Retina (tissue), 1 donor: ENCODE measurements around the gene URI1.
"Not testable (repeated sequence)": the region's sequence is repeated elsewhere in the genome, so short reads cannot be mapped to it uniquely, and the experiment has no call there.

Source experiments
- DNase-seq: peaks from one replicate; pipeline ENCODE4 v3.0.0-alpha.2; 2016

The URI1 gene

GRCh38 chr19:29941828-29942403 is at the start of gene URI1:
TSS of gene URI1 (plus strand) at chr19:29942239. CDS start at chr19:29942548, 309 bp downstream.
- peak; percentile 91 for DNase-seq

DNA sequence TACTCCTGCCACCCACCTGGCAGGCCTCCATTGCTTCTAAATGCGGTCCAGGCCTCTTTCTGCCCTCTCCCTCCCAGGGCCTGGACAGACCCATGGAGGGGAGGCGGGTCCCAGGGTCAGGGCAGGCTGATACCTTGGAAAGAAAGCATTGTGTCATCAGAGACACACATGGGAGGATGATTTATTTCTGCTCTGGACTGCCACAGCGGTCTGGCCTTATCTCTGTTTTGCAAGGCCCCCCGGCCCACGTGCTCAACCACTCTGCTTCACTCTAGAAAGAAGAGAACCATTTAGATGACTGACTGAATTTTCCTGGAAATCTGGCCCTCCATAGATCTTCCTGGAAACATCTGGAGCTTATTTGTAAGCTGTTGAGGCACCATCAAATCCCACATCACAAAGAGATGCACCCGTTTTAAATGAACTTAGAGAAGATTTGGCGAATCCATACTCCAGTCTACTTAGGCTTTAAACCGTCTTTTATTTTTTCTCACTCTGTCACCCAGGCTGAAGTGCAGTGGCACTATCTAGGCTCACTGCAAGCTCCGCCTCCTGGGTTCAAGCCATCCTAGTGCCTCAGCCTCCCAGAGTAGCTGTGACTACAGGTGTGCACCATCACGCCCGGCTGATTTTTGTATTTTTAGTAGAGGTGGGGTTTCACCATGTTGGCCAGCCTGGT is 48.3 kb upstream of the URI1 start:
- DNase-seq, result no peak

DNA sequence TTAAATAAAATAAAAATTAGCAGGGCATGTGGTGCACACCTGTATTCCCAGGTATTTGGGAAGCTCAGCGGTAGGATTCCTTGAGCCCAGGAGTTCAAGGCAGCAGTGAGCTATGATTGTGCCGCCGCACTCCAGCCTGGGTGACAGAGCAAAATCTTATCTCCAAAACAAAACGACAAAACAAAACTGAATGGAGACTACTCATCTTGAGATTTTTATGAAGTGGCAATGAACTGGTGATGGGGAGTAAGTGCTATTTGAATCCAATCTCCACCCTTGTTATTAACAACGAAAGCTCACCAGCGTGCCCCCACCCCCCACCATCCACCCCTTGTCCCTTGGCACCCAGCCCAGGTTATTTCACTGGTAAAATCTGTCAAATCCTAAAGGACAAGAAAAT is 45.2 kb upstream of the URI1 start:
- no peak for DNase-seq

GRCh38 chr19:29897466-29897865 is 44.6 kb upstream of the URI1 start:
- no peak for DNase-seq

GRCh38 chr19:29904017-29904416 is 38.0 kb upstream of the URI1 start:
- no peak for DNase-seq

DNA sequence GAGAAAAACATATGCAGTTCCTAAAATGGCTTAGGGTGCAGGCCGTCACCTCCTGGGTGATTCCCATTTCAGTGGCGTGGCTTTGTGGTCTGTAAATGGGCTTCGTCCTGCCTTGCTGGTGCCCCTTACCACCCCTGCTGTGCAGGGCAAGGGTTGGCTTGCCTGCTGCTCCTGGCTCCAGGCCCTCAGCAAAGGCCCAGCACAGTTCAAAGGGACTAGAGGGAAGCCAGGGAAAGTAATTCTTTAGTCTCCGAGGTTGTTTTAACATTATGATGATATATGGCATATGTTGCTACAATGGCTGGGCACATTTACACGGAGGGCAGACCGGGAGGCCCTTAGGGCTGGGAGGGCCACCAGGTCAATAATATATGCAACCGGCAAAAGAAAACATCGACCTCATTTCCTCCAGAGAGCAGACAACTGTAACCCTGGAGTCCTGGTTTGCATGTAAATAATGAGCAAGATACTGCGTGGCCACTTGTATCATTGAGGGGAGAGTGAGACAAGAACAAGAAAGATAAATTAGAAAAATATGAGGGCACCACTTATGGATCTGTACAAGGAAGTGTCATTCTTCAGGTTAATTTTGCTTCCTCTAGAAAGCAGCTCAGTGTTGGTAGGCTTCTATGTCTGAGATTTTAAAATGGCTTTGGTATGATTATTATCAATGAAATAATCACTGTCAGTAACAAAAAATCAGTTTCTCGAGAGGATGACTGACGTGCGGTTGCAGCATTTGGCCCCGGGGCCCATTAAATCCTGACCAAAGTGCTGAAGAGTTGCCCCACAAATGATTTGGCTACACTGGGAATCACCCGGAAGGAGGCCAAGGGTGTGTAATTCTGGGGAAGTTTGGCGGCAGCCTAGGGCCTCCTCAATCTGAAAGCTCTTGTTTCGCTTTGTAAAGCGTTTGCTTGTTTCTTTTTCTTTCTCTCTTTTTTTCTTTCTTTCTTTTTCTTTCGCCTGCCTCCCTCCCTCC is 32.8 kb upstream of the URI1 start:
- peak; percentile 50 for DNase-seq

GRCh38 chr19:29914933-29915332 is 27.1 kb upstream of the URI1 start:
- no peak for DNase-seq

- DNase-seq, result not testable (repeated sequence)
Measured at GRCh38 chr19:29915832-29916231, 26.2 kb upstream of the URI1 start.

DNA sequence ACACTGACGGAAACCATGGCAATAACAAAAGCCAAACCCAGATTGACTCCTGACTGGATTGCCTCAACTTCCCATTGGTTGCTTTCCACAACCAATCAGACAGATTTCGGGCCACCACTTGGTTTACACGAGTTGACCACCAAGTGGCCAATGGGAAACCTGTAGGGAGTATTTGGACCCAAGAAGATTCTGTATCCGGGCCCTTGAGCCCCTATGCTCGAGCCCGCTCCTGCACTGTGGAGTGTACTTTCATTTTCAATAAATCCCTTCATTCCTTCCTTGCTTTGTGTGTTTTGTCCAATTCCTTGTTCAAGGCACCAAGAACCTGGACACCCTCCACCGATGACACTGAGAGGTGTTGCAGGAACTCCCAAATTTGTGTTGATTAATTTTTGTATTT is 24.1 kb upstream of the URI1 start:
- DNase-seq, result no peak

DNA sequence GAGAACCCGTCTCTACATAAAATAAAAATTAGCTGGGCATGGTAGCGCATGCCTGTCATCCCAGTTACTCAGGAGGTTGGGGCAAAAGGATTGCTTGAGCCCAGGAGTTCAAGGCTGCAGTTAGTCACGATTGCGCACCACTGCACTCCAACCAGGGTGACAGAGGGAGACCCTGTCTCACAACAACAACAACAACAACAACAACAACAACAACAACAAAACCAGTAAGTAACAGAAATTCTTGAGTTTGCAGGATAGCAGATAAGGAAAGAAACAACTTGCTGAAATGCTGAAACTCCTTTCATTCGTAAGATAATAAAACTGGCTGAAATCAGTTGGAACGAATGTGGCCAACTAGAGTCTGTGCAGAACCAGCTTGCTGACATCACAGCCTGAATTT is 23.1 kb upstream of the URI1 start:
- no peak for DNase-seq

DNA sequence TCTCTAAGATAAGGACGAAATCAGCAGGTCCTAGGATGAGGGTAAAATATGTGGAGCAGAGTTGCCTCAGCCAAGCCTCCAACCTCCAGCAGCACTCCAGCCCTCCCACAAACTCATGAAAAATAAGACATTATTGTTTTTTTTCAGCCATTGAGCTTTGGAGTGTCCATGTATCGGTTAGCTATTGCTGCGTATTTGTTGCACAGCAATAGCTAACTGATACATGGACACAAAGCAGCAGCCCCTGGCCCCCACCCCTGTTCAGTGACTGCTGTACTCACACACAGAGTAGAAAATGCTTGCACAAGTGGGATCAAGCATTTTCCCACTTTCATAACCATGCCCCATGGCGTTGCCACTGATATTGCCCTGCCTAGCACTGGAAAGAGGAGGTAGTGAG is 19.1 kb upstream of the URI1 start:
- DNase-seq, result no peak

DNA sequence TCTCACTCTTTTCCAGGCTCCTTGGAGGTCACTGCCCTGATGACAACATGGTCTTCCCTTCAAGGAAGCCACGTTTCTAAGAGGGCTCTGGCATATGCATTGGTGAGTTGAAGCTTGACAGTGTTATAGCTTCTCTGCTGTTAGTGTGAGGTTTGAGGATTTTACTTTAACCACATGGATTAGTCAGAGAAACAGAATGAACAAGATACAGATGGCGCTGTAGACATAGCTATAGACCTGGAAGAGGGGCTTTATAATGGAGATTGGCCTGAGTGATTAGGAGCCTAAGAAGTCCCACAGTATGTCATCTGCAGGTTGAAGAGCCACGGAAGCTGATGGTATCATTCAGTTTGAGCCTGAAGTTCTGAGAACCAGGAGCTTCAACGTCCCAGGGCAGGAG is 18.4 kb upstream of the URI1 start:
- no peak for DNase-seq

DNA sequence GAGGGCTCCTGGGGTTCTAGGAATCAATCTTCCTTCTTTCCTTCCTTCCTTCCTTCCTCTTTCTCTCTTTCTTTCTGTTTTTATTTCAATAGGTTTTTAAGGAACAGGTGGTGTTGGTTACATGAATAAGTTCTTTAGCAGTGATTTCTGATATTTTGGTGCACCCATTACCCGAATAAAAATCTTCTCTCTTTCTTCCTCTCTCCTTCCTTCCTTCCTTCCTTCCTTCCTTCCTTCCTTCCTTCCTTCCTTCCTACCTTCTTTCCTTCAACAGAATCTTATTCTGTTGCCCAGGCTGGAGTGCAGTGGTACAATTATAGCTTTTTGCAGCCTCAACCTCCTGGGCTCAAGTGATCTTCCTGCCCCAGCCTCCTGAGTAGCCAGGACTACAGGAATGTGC is 16.0 kb upstream of the URI1 start:
- no peak for DNase-seq

GRCh38 chr19:29926801-29927200 is 15.2 kb upstream of the URI1 start:
- no peak for DNase-seq

DNA sequence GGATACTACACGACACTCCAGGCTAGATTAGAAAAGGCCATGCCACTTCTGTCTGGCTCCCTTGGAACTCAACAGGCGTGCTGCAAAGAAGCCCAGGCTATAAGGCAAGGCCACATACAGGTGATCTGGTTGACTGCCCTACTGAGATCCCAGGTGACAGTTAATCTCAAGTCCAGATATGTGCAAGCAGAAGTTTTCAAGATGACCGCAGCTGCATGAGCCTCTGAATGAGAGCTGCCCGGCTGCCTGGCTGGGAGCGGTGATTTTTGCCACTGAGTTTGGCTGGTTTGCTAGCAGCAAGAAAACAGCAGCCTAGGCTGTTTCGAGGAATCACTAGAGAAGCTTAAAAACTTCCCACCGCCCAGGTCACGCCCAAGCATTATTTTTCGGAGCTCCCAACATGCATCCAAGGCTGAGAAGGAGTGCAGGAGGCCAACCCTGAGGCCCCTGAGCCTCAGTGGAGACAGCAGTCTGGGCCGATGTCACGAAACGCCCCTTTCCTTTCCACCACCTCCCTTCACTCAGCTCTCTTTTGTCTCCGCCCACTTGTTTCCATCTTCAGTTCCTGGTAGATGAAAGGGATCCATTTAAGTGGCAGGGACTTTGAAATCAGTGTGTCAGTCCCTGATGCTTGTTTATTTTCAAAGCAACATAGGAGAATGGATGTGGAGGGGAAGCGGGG is 14.0 kb upstream of the URI1 start:
- DNase-seq, result peak; percentile 25

GRCh38 chr19:29928831-29929230 is 13.2 kb upstream of the URI1 start:
- no peak for DNase-seq

DNA sequence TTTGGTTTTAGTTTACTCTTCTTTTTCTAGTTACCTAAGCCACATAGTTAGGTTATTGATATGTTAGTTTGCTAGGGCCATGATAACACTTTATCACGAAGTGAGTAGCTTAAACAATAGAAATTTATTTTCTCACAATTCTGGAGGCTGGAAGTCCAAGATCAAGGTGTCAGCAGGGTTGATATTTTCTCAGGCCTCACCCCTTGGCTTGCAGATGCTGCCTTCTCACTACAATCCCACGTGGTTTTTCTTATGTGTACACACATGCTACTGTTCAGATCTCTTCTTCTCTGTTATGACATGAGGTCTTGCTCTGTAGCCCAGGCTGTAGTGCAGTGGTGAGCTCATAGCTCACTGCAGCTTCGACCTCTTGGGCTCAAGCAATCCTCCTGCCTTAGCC is 7.8 kb upstream of the URI1 start:
- DNase-seq, result no peak

- no peak for DNase-seq
Measured at GRCh38 chr19:29934781-29935180, 7.3 kb upstream of the URI1 start.

GRCh38 chr19:29936409-29936808 is 5.6 kb upstream of the URI1 start:
- DNase-seq, result no peak

- no peak for DNase-seq
Measured at GRCh38 chr19:29939628-29940027, 2.4 kb upstream of the URI1 start.

- DNase-seq, result no peak
Measured at GRCh38 chr19:29940971-29941585, 961 bp upstream of the URI1 start.

GRCh38 chr19:29942404-29943261 is 594 bp downstream of the URI1 start:
- DNase-seq, result peak; percentile 69
